22Rv1 (cell line): ENCODE measurements around the gene CELF4.

Experiments used
- H3K27ac ChIP-seq: fragments of 450-650 bp; 2 replicates; pipeline ENCODE4 v1.5.1; 2017
- CTCF ChIP-seq: fragments of 450-650 bp; IDR thresholded peaks from 2 replicates; pipeline ENCODE4 v1.5.1; 2017; ENCODE audit warnings: mild to moderate bottlenecking
- ZFX ChIP-seq: fragments of 450-650 bp; IDR thresholded peaks from 2 replicates; pipeline ENCODE4 v1.6.1; 2017; ENCODE audit warnings: antibody characterized with exemption, borderline replicate concordance

Gene CELF4

GRCh38 chr18:37285825-37286224 lies 279.8 kb downstream of the CELF4 start:
- no peak overlapping the region for H3K27ac ChIP-seq
- TF ChIP-seq ZFX: no peak
- TF ChIP-seq CTCF: no peak

DNA sequence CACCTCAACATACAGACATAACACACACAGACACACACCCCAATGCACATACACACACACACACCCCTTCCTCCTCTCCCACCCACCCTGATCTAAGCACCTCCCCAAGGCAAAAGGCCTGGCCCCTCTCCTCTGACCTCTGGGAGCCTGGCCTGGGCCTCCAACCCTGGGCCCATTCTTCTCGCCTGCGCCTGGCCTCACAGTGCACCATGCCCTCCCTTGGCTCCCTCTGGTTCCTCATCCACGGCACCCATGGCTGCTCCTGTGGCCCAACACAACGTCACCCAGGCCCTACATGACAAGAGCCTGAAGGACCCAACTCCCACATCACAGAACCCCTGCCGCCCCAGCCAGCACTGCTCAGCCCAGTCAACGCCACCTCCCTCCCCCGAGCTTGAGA lies 281.3 kb downstream of the CELF4 start:
- TF ChIP-seq CTCF (no peak), ZFX (no peak)
- no peak overlapping the region for H3K27ac ChIP-seq

- H3K27ac ChIP-seq: no peak overlapping the region
- TF ChIP-seq CTCF (peak; percentile 57), ZFX (no peak)
Measured at GRCh38 chr18:37282386-37283037, 283.1 kb downstream of the CELF4 start.

DNA sequence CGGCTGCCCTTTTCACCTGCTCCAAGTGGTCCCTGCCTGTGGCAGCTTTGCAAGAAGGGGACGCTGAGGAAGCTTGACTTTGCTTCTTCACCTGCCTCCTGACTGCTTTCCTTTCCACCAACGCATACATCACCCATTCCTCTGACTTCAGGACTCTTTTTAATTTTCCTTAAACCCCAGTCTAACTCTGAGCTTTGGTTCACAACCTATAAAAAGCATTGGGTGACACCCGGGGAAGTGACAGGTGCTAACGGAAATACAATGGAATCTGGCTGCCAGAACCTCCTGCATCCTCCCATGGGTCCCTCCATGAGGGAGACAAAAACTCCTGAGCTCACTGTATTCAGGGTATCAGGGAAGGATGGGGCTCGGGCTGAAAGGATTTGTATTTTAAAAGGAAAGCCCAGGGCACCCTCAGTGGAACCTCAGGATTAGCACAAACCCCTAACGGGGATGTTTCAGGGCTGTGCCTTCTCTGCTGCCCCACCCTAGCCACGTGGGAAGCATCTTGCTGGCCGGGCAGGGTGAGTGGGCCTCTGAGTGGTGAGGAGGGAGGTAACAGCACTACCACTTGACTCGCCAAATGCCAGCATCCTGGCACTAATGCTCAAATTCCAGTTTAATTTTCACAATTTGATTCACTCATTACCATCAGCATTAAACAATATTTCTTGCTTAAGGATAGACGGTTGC lies 284.8 kb downstream of the CELF4 start:
- TF ChIP-seq CTCF (no peak), ZFX (no peak)
- no peak overlapping the region for H3K27ac ChIP-seq

DNA sequence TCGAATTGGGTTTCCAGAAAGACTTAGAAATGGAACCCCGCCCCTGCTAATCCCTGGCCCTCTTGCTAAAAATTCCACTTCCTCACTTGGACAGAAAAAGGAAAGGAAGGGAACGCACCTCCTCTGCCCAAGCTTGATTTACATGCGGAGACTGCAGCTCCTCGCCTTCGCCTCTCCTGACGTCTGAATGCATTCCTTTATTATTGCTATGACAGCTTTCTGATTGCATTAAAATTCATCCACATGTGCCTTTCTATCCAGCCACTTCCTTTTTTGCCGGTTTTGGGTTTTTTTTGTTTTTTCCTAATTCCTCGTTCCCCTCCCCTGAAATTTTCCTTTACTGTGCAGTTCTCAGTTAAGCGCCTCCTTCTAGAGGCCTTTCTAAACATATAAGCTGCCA lies 287.8 kb downstream of the CELF4 start:
- no peak overlapping the region for H3K27ac ChIP-seq
- no peak for TF ChIP-seq ZFX
- no peak for TF ChIP-seq CTCF

- TF ChIP-seq CTCF (no peak), ZFX (no peak)
- H3K27ac ChIP-seq: no peak overlapping the region
Measured at GRCh38 chr18:37276111-37276890, 289.3 kb downstream of the CELF4 start.
